GM23248 (cell line): ENCODE results near the gene SYT2.

ENCODE experiments used
- EZH2 ChIP-seq: fragments of 200-600 bp; sonication (generic); IDR thresholded peaks from 2 replicates; pipeline ENCODE4 v1.6.1; 2018; ENCODE audit warnings: antibody characterized with exemption, mild to moderate bottlenecking; ENCODE audit not compliant: insufficient read depth, poor library complexity, severe bottlenecking
- EZH2phosphoT487 ChIP-seq: fragments of 200-600 bp; sonication (generic); IDR thresholded peaks from 2 replicates; pipeline ENCODE4 v1.6.1; 2018; ENCODE audit warnings: antibody characterized with exemption, moderate library complexity, mild to moderate bottlenecking, low read depth; ENCODE audit not compliant: insufficient read depth

DNA sequence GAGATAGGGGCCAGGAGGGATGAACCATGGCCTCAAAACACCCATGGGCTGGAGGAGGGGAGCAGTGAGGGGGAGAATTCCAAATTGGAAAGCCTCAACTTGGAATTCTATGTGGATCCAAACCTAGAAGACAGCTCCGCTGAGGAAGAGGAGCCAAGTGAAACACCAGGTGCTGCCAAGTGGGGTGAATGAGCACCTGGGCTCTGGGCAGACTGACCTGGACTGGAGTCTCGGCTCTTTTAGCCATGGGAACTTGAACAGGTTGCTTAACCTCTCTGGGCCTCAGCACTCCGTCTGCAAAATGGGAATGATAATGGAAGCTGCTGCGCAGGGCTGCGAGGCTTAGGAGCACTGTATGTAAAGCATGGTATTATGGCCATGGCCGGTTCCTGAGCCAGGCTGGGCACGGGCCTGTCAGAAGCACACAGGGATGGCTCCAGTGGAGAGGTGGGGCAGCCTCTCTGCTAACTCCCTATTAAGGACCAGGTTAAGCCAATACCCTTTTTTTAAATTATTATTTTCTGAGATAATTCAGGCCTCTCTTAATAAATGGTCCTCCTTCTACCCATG, 81.5 kb downstream of the SYT2 start:
- TF ChIP-seq EZH2phosphoT487 (no peak), EZH2 (no peak)
